Renal pelvis (tissue), 12 donors: ENCODE measurements around the gene TRIM51G. TPM values are rescaled to one million over a fixed set of nuclear protein-coding genes. Genes with fewer than 3 reads are reported as not detected.
"Not testable (repeated sequence)": the region's sequence is repeated elsewhere in the genome, so short reads cannot be mapped to it uniquely, and the experiment has no call there.

ENCODE experiments used
- DNase-seq: peaks from one replicate; pipeline ENCODE4 v3.0.0-alpha.2; 2013
- long read RNA-seq, 16 experiments: transcript quantifications; one replicate each; lab custom pipeline, GENCODE V29; 2026
- polyA plus RNA-seq, 3 donors: library from polyadenylated mRNA; unstranded; fragments of 120-200 nt; gene quantifications; one replicate each; pipeline ENCODE4 v1.2.1, GENCODE V29; 2013; ENCODE audit not compliant: insufficient read length in 3 of 3

Gene TRIM51G
- not detected for polyA plus RNA-seq
- long read RNA-seq, donor 1, result 0 reads
- long read RNA-seq, donor 2, result 0 reads
- long read RNA-seq, donor 3, result 0 reads
- long read RNA-seq, donor 4, result 0 reads
- long read RNA-seq, donor 5, result 0 reads
- long read RNA-seq, donor 6, result 0 reads
- long read RNA-seq, donor 7, result 0 reads
- long read RNA-seq, donor 8, result 0 reads
- long read RNA-seq, donor 9, result 0 reads
- long read RNA-seq, donor 10, result 0 reads
- long read RNA-seq, donor 11, result 0 reads
- long read RNA-seq, donor 12, result 0 reads
- long read RNA-seq, donor 13, result 0 reads
- long read RNA-seq, donor 14, result 0 reads
- long read RNA-seq, donor 15, result 0 reads
- long read RNA-seq, donor 16, result 0 reads

- not testable (repeated sequence) for DNase-seq
Measured at GRCh38 chr11:48983785-48984184, at the start of gene TRIM51G. Gene TRIM51G, minus strand, starts transcription at chr11:48983885. Its CDS starts 2,190 bp downstream, at chr11:48981695.

GRCh38 chr11:49028523-49028922 is 44.8 kb upstream of the TRIM51G start, which contains the start of gene TRIM49B:
Gene TRIM49B, plus strand, starts transcription at chr11:49028823. Its CDS starts 2,777 bp downstream, at chr11:49031600.
- DNase-seq, result not testable (repeated sequence)

- DNase-seq, result not testable (repeated sequence)
Measured at GRCh38 chr11:48968592-48968991, 15.1 kb downstream of the TRIM51G start.

DNA sequence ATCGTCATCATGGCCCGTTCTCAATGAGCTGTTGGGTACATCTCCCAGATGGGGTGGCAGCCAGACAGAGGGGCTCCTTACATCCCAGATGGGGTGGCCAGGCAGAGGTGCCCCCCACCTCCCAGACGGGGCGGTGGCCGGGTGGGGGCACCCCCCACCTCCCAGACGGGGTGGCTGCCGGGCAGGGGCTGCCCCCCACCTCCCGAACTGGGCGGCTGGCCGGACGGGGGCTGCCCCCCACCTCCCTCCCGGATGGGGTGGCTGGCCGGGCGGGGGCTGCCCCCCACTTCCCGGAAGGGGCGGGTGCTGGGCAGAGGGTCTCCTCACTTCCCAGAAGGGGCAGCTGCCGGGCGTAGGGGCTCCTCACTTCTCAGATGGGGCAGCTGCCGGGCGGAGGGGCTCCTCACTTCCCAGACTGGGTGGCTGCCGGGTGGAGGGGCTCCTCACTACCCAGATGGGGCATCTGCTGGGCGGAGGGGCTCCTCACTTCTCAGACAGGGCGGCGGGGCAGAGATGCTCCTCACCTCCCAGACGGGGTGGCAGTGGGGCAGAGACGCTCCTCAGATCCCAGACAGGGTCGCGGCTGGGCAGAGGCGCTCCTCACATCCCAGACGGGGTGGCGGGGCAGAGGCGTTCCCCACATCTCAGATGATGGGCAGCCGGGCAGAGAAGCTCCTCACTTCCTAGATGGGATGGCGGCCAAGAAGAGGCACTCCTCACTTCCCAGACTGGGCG is 28.2 kb downstream of the TRIM51G start:
- DNase-seq, result not testable (repeated sequence)

- not testable (repeated sequence) for DNase-seq
Measured at GRCh38 chr11:48945796-48946195, 37.9 kb downstream of the TRIM51G start.

Other genes starting within 250 kb of the TRIM51G start
- gene TRIM49B, start 44.9 kb upstream of the TRIM51G start, polyA plus RNA-seq, result not detected
- gene TRIM64C, start 75.2 kb upstream of the TRIM51G start, polyA plus RNA-seq, result not detected
- 10 to 100 TPM; 10.2 to 17.3 (median 16.9) TPM for gene FOLH1, start 224.7 kb upstream of the TRIM51G start, polyA plus RNA-seq